HG02870 (cell line): ENCODE results near the gene CAST.
"Not testable (repeated sequence)": the region's sequence is repeated elsewhere in the genome, so short reads cannot be mapped to it uniquely, and the experiment has no call there.

Experiments
- ATAC-seq: cut with Tn5 transposase; IDR thresholded peaks from one replicate; pipeline ENCODE4 v1.9.1; 2021; ENCODE audit warnings: mild to moderate bottlenecking, moderate library complexity; ENCODE audit not compliant: unreplicated experiment

Gene CAST

DNA sequence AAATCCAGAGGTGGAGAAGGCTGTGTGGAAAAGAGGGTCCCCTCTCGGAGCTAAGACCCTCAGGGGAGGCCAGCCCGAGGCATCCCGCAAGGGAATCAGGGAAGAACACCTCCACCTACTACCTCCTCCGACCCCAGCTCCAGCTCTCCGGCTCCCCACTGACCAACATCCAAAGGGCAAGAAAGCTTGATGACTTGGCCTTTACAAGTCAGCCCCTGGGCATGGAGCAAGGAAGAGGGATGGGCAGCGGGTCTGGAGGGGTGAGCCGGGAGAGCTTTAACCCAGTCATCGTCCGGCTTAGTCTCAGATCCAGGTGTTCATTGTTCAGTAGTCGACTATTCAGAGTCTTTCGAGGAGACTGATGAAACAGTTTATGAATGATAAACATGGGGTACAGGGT lies 113.5 kb downstream of the CAST start:
- no peak for ATAC-seq

DNA sequence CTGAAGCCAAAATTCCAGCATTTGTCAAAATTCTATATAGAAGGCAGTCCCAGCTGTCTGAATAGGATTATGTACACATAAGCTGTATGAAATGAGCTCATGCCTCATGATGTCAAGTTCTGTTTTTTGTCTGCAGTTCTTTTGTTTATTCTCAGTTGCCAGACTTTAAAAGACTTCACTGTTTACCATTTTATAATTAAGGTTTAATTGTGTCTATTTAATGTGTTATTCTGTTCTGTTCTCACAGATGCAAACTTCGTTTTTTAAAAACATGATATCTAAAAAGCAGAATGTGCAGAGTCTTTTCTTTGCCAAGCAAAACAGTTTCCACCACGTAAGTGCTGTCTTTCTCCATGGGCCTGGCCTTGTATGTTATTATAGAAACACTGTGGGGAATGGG lies 114.4 kb downstream of the CAST start:
- ATAC-seq, result no peak

- ATAC-seq, result no peak
These were observed 116.2 kb downstream of the CAST start for GRCh38 chr5:96778409-96778808.

GRCh38 chr5:96780626-96781025 lies 118.5 kb downstream of the CAST start:
- no peak for ATAC-seq

- ATAC-seq, result no peak
These were observed 119.1 kb downstream of the CAST start for GRCh38 chr5:96781031-96781971.

- ATAC-seq, result no peak
These were observed 121.2 kb downstream of the CAST start for GRCh38 chr5:96783326-96783725.

DNA sequence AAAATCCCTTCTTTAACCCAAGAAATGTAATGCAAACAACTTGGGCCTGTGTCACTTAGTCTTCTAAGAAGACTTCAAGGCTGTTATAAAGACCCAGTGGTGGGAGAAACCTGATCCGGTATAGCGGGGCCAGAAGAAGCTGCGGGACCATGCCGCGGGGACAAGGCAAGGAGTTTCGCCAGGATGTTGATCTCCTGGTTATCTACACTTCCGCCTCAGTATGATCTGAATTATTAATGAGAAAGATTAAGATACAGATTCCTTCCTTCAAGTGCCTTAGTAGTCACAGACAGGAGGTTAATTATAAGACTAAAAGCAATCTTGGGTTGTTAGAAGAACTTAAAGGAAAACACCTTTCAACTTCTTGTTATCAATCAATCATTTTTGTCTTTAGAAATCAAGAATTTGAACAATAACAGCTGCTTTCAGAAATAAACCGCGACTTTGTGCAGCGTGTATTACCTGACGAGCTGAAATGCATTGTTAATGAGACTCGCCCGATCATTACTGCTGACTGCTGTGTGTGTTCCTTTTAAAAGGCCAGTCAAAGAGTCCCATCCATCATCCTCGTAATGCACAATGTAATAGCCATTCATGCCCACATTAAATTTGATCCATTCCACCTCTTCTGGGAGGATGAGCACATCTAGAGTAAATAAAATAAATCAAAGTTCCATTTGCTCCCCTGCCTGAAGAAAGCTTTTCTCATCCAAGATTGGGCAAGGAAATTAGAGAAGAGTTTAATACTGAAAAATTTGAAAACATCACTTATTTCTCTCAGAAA lies 123.3 kb downstream of the CAST start:
- no peak for ATAC-seq

DNA sequence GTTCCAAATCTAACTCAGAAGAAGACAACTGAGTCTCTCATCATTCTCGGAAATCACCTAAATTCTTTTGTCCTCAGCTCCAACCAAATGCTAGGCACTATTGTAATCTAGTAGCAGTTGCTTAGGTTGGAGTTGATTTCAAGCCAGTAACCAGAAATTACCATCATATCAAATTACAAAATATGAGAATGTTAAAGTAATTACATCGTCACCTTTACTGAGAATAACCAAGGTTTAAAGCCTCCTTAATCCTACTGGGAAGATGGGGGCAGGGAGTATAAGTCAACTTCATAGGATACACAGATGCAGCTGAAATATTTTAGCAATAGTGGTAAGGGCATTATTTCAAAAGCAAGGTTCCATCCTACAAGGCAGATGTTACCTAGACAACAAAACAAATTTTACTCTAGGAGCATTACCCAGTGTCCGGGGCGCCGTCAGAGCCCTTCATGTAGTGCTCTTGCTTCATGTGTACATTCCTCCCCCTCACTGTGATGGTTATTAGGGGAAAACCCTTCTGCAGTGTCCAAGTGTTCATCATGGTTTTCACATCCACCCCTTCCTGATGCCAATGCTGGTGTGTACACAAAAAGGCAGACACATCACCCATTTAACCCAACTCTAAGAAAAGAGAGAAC lies 126.1 kb downstream of the CAST start:
- ATAC-seq, result no peak

DNA sequence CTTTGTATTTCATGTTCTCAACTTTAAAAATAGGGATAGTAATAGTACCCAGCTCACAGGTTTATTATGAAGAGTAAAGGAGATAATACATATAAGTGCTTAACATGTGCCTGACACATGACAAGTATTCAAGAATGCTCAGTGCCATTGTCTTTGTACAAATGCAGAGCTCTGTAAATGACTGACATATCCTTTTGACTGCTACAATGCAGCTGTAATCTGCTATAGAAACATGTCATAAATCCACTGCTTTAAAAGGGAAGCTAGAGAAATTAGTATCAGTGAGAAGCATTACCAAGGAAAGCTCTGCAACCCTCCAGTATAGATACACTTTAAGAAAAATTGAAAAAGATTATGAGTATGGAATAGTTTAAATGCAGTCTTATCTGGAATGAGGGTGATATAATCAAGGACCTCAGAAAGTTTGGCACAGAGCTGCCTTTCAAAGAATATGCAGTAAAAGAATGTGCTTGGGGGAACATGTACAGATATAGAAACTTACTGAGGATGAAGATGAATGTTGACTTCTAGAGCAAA lies 127.7 kb downstream of the CAST start:
- no peak for ATAC-seq

- no peak for ATAC-seq
These were observed 128.9 kb downstream of the CAST start for GRCh38 chr5:96790961-96791504.

DNA sequence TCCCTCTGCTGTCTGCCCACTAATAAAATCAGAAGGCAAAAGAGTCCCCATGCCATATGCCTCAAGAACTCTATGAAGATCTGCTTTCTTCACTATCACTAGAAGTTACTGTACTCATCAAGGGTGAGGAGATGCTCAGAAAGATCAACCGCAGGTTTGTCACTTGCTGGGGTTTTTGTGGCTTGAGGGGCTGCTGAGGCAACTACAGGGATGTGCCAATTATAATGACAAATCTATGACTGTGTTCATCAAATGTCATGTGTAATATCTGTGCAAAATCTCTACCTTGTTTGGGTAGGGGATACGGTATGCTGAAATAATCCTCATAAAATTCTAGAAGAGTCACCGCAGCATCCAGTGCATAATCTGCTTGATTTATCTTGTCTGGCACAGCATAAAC lies 132.6 kb downstream of the CAST start:
- ATAC-seq, result no peak

GRCh38 chr5:96795626-96796025 lies 133.4 kb downstream of the CAST start:
- ATAC-seq, result no peak

DNA sequence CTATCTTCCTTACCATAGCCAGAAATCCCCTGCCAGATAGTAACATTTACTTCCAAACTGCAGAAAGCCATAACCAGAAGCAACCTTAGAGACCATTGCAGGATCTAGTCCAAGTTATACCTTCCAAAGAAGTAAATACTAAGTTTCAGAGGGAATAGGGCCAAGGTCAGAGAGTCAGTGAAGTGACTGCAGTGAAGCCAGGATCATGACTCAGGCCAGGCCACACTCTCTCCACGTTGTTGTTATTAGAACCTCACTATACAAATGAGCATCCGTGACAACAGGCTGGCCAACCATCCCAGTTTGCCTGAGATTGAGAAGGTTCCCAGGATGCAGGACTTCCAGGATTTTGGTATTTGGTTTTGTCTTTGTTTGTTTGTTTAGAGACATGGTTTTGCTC lies 134.3 kb downstream of the CAST start:
- no peak for ATAC-seq

DNA sequence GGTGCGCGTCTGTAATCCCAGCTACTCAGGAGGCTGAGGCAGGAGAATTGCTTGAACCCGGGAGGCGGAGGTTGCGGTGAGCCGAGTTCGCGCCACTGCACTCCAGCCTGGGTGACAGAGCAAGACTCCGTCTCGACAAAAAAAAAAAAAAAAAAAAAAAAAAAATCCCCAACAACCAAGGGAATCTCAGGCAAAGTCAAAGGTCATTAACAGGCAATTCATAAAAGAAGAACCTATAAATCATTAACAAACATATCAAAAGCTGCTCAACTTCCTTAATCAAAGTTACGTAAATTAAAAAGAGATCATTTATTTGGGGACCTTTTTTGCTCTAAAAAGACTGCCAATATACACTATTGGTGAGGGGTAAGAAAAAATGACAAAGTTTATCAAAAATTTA lies 139.5 kb downstream of the CAST start:
- not testable (repeated sequence) for ATAC-seq

DNA sequence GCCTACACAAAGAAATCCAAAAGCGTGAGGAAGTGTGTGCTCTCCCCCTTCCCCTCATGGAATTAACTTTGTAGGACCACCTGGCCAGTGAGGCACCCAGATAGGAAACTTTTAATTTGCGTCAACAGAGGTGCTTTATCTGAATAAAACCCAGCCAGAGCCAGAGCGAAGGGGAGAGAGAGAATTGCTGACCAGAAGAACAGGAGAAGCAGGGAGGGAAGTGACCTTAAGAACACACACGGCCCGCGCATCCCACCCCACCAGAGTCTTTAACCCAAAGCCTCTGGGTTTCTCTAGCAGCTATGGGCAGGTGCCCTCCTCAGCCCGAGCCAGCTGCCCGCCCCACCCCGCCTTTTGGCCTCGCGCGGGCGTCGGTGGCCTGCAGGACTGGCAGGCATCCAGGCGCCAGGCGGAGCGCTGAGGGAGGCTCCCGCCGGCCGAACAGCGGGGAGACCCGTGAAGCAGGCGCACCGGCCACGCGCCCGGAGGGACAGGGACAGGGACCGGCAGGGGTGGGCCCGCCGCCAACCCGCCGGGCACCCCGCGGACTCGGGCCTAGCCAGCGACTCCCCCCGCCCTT lies 145.0 kb downstream of the CAST start:
- peak; percentile 24 for ATAC-seq

GRCh38 chr5:96808541-96808828 lies 146.3 kb downstream of the CAST start:
- no peak for ATAC-seq

- no peak for ATAC-seq
These were observed 146.8 kb downstream of the CAST start for GRCh38 chr5:96808868-96809558.

GRCh38 chr5:96809921-96810320 lies 147.7 kb downstream of the CAST start:
- no peak for ATAC-seq

DNA sequence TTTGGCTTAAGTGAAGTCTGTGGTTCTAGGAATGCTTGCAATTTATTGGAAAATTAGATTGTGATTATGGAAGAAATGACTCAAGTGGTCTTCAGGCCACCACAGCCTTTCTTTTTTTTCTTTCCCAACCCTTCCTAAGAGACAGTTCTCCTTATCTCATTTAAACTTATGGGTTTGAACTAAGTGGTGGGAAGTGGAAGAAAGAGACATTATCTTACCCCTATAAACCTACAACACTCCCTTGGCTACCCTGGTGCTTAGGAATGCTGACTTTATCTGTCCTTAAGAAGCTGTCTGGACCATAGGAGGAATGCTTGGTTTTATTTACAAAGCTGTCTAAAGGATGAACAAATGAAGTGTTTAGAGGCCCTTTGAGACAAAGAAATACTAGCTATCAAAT lies 150.7 kb downstream of the CAST start:
- no peak for ATAC-seq

- no peak for ATAC-seq
These were observed 151.9 kb downstream of the CAST start for GRCh38 chr5:96814041-96814440.
